Ishikawa (cell line): ENCODE measurements around the gene PSMF1.

Experiments used
- CEBPB ChIP-seq: IDR thresholded peaks from 2 replicates; pipeline ENCODE4 v1.6.1; 2012
- FOXM1 ChIP-seq: IDR thresholded peaks from 2 replicates; pipeline ENCODE4 v1.6.1; 2012; ENCODE audit warnings: low read depth, borderline replicate concordance
- MAX ChIP-seq: IDR thresholded peaks from 2 replicates; pipeline ENCODE4 v1.6.1; 2012
- NFIC ChIP-seq: IDR thresholded peaks from 2 replicates; pipeline ENCODE4 v1.6.1; 2012
- RAD21 ChIP-seq: IDR thresholded peaks from 2 replicates; pipeline ENCODE4 v1.6.1; 2012; ENCODE audit warnings: low read depth
- REST ChIP-seq: IDR thresholded peaks from 2 replicates; pipeline ENCODE4 v1.6.1; 2012; ENCODE audit warnings: low read depth, mild to moderate bottlenecking
- TCF12 ChIP-seq: IDR thresholded peaks from 2 replicates; pipeline ENCODE4 v1.6.1; 2012; ENCODE audit warnings: low read depth
- USF1 ChIP-seq: IDR thresholded peaks from 2 replicates; pipeline ENCODE4 v1.6.1; 2012
- YY1 ChIP-seq: IDR thresholded peaks from 2 replicates; pipeline ENCODE4 v1.6.1; 2012; ENCODE audit warnings: low read depth
- ZBTB7A ChIP-seq: IDR thresholded peaks from 2 replicates; pipeline ENCODE4 v1.6.1; 2012; ENCODE audit warnings: low read depth

- no peak for TF ChIP-seq FOXM1
- TF ChIP-seq TCF12, result no peak
- no peak for TF ChIP-seq RAD21
- no peak for TF ChIP-seq YY1
- TF ChIP-seq NFIC, result no peak
- no peak for TF ChIP-seq REST
- no peak for TF ChIP-seq USF1
- TF ChIP-seq CEBPB, result no peak
- no peak for TF ChIP-seq MAX
- TF ChIP-seq ZBTB7A, result no peak
Measured at GRCh38 chr20:1205802-1206201, 87.4 kb downstream of the PSMF1 start.
